K562 (cell line): ENCODE measurements around the gene CHRDL1. TPM values are rescaled to one million over a fixed set of nuclear protein-coding genes. Genes with fewer than 3 reads are reported as not detected.

Experiments
- CBX3 ChIP-seq, 2 experiments: IDR thresholded peaks; 1 replicate in 1 of 2; 2 replicates in 1 of 2; pipeline ENCODE4 v1.6.1; 2012; ENCODE audit warnings: inconsistent platforms in 2 of 2, low read length in 2 of 2, borderline replicate concordance in 1 of 2, control low read depth in 1 of 2
- CHD7 ChIP-seq: fragments of 200-600 bp; sonication (generic); IDR thresholded peaks from one replicate; pipeline ENCODE4 v1.6.1; 2012; ENCODE audit warnings: mild to moderate bottlenecking, low read depth, low read length, inconsistent platforms
- ELK3 ChIP-seq: fragments of 450-650 bp; formaldehyde crosslinking; IDR thresholded peaks from 2 replicates; pipeline ENCODE4 v1.4.0; 2020; ENCODE audit warnings: mild to moderate bottlenecking
- NRF1 ChIP-seq, 2 experiments: fragments of 450-650 bp; IDR thresholded peaks in 1 of 2; conservative IDR thresholded peaks in 1 of 2; 2 replicates each; pipeline ENCODE4 v1.6.1; 2014; ENCODE audit warnings: mild to moderate bottlenecking in 2 of 2
- POLR3G ChIP-seq: IDR thresholded peaks from 2 replicates; pipeline ENCODE4 v1.6.1; 2011; ENCODE audit not compliant: insufficient read length, insufficient replicate concordance; ENCODE audit errors: extremely low read depth
- RBM17 ChIP-seq: fragments of 200-400 bp; formaldehyde crosslinking; IDR thresholded peaks from 2 replicates; pipeline ENCODE4 v1.6.1; 2017; ENCODE audit warnings: low read depth, mild to moderate bottlenecking, low read length, borderline replicate concordance
- polyA plus RNA-seq, 8 experiments: library from polyadenylated mRNA; depleted of rRNA in 4 of 8; stranded (reverse) in 5 of 8; unstranded in 3 of 8; fragments of >200 nt; fragmentation: Nextera tagmentation in 2 of 8; fragmentation: Illumina TruSeq in 1 of 8; extraction: Ambion mirVana in 2 of 8; extraction: Trizol in 1 of 8; gene quantifications; 2 replicates each; pipeline versions ENCODE4 v1.2.1 to v1.2.3, GENCODE V29; 2011 to 2014; ENCODE audit warnings: inconsistent platforms in 1 of 8, missing spikeins in 1 of 8
- total RNA-seq, 7 experiments: library from RNA; depleted of rRNA in 6 of 7; stranded (reverse); fragments of >200 nt in 6 of 7; fragmentation: Illumina TruSeq in 2 of 7; extraction: Trizol in 2 of 7; gene quantifications; 2 replicates each; pipeline versions ENCODE4 v1.2.1 to v1.2.3, GENCODE V29; 2011 to 2021; ENCODE audit warnings: low replicate concordance in 1 of 7

CHRDL1 gene
- total and polyA plus RNA-seq, 9 of the 15 experiments (the other 6 are each of a cell fraction or from before 2014, with no cell fraction given), result not detected

- no peak for TF ChIP-seq CHD7
- no peak for TF ChIP-seq NRF1 (conservative IDR thresholded peaks at IDR 0.05 in 1 of 2, IDR thresholded peaks at IDR 0.05 in 1 of 2)
- no peak for TF ChIP-seq RBM17
- no peak for TF ChIP-seq ELK3
- TF ChIP-seq CBX3 (IDR thresholded peaks at IDR 0.05; ENCODE audit: borderline replicate concordance in 1 of 2, low read length in 2 of 2), result no peak
- no peak for TF ChIP-seq POLR3G
Measured at GRCh38 chrX:110803506-110803905, 7.9 kb upstream of the CHRDL1 start (continued).
